ENCODE results near the gene FADS1.

Gene FADS1

GRCh38 chr11:61816736-61817455, at the start of gene FADS1:
TSS of gene FADS1 (minus strand) at chr11:61817003. CDS start at chr11:61816929, 74 bp downstream.
- peak within 1 kb of the TSS; percentile 84 for H3K4me3 ChIP-seq (ENCODE audit: low read depth, low read length)
- peak; percentile 62 for DNase-seq (ENCODE audit: low read depth)
- TF ChIP-seq CTCF (IDR thresholded peaks at IDR 0.05; ENCODE audit: low read depth, low read length, missing control alignments), result peak; percentile 61

- DNase-seq (ENCODE audit: low read depth), result no peak
- no peak overlapping the region for H3K4me3 ChIP-seq (ENCODE audit: low read depth, low read length)
- no peak for TF ChIP-seq CTCF (IDR thresholded peaks at IDR 0.05; ENCODE audit: low read depth, low read length, missing control alignments)
Observed at GRCh38 chr11:61866231-61866957, 49.6 kb upstream of the FADS1 start.

- H3K4me3 ChIP-seq (ENCODE audit: low read depth, low read length), result no peak overlapping the region
- no peak for DNase-seq (ENCODE audit: low read depth)
- TF ChIP-seq CTCF (IDR thresholded peaks at IDR 0.05; ENCODE audit: low read depth, low read length, missing control alignments), result no peak
Observed at GRCh38 chr11:61864814-61865775, 48.3 kb upstream of the FADS1 start.

GRCh38 chr11:61863548-61864081, 46.8 kb upstream of the FADS1 start:
- H3K4me3 ChIP-seq (ENCODE audit: low read depth, low read length), result no peak overlapping the region
- no peak for DNase-seq (ENCODE audit: low read depth)
- no peak for TF ChIP-seq CTCF (IDR thresholded peaks at IDR 0.05; ENCODE audit: low read depth, low read length, missing control alignments)

- H3K4me3 ChIP-seq (ENCODE audit: low read depth, low read length), result no peak overlapping the region
- TF ChIP-seq CTCF (IDR thresholded peaks at IDR 0.05; ENCODE audit: low read depth, low read length, missing control alignments), result no peak
- no peak for DNase-seq (ENCODE audit: low read depth)
Observed at GRCh38 chr11:61862714-61863547, 46.1 kb upstream of the FADS1 start.

GRCh38 chr11:61861634-61862033, 44.8 kb upstream of the FADS1 start:
- DNase-seq (ENCODE audit: low read depth), result no peak
- no peak for TF ChIP-seq CTCF (IDR thresholded peaks at IDR 0.05; ENCODE audit: low read depth, low read length, missing control alignments)
- no peak overlapping the region for H3K4me3 ChIP-seq (ENCODE audit: low read depth, low read length)

All from GM12864 (cell line).